Stimulated activated CD8-positive, alpha-beta memory T cell treated with anti-CD3 and anti-CD28 coated beads, Interleukin-7, amount 100 ng/mL, for 1 hour (primary cell): ENCODE data around the gene FHIT.
"Not testable (repeated sequence)": the region's sequence is repeated elsewhere in the genome, so short reads cannot be mapped to it uniquely, and the experiment has no call there.

Experiments used
- DNase-seq, 2 donors: peaks; one replicate each; pipeline ENCODE4 v3.0.0-alpha.2; 2020; ENCODE audit warnings: low read depth in 2 of 2

FHIT gene

DNA sequence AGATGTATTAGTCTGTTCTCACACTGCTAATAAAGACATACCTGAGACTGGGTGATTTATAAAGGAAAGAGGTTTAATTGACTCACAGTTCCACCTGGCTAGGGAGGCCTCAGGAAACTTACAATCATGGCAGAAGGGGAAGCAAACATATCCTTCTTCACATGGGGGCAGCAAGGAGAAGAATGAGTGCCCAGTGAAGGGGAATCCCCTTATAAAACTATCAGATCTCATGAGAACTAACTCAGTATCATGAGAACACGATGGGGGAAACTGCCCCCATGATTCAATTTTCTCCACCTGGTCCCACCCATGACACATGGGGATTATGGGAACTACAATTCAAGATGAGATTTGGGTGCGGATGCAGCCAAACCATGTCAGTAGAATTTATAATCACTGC lies 1316.7 kb downstream of the FHIT start:
- DNase-seq = not testable (repeated sequence)

GRCh38 chr3:59930170-59930569 lies 1321.1 kb downstream of the FHIT start:
- no peak for DNase-seq

GRCh38 chr3:59927056-59927455 lies 1324.2 kb downstream of the FHIT start:
- DNase-seq = no peak

- DNase-seq = no peak
Observed at GRCh38 chr3:59925946-59926345, 1325.3 kb downstream of the FHIT start.

- no peak for DNase-seq
Observed at GRCh38 chr3:59922192-59922591, 1329.1 kb downstream of the FHIT start.

DNA sequence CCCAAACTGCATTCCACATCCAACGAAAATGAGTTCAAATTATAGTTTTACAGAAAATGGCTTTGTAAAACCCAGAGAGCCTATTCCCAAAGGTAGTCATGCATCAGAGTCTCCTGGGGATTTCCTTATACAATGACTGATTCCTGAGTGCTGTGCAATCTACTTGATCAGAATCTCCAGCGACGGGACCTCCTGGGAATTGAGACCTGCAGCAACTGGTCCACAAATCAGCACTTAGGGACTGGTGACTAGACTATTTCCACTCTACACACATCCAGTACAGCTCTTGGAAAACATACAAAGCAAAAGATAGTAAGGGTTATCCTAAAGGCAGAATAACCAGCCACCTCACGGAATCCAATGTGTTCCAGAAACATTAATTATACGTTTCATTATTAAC lies 1330.4 kb downstream of the FHIT start:
- DNase-seq = no peak

GRCh38 chr3:59919586-59919985 lies 1331.7 kb downstream of the FHIT start:
- DNase-seq = no peak

- DNase-seq = no peak
Observed at GRCh38 chr3:59914251-59914650, 1337.0 kb downstream of the FHIT start.

DNA sequence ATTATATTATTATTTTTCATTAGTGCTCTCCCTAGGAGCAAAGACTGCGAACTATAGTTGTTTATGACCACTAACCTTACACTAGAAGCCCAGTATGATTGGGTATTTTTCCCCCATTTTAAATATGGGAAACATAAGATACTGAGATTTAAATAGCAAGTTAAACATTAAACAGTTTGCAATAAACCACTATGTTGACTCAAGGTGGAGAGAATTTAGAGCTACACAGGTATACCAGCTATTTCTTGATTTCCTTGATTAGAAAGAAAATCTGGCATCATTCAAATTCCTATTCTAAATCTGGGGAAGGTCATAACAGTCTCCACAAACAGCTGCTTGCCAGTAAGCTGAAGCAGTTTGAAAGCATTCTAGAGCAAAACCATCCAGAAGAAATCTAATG lies 1337.6 kb downstream of the FHIT start:
- no peak for DNase-seq

GRCh38 chr3:59908701-59909100 lies 1342.6 kb downstream of the FHIT start:
- no peak for DNase-seq

DNA sequence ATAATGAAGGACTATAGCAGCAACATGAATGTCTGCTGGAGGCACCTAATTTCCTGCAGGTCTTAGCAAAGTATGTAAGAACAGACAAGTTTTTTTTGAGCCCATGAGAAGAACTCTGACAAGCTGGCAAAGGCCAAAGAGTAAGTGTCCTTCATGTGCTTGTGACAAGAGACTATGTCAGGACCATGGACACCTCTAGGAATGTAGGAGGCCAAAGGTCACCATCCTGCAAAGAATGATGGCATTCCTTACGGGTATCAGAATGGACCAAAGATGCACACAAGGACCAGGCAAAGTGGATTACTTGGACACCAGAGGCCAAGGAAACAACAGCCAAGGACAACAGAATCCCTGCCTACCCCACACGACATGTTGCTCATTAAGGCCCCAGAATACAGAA lies 1343.0 kb downstream of the FHIT start:
- DNase-seq = no peak

- DNase-seq = no peak
Observed at GRCh38 chr3:59904296-59904695, 1347.0 kb downstream of the FHIT start.

DNA sequence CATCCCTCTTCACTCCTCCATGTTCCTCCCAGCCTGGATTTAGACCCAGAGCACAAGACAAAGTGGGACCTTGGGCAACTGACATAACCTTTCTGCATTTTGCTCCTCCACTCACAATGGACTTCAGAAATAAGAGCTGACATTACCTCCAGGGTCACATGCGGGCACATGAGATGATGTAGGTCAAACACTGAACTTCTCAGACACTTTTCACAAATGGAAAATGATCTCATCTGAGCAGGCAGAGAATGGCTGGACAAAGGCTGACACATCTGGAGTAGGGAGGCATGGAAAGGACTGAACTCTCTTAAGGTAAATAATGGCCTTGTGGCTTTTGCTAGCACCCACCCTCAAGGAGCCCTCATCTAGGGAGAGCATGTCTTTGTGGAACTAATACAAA lies 1352.2 kb downstream of the FHIT start:
- no peak for DNase-seq

DNA sequence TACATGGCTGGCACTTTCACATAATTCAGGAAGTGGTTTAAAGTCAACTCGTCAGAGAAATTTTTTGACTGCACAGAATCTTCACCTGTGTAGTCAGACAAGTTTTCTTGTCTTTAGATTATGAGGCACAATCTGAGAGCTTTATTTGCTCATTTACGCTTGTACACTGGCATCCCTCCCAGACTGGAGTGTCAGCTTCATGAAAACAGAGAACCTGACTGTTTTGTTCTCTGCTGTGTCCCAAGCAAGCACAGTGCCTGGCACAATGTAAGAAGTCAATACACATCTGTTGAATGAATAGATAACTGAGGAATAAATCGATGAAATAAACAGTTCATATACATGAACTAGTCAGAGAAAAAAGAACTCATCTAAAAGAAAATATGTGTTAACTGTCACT lies 1355.3 kb downstream of the FHIT start:
- DNase-seq = no peak

- DNase-seq = no peak
Observed at GRCh38 chr3:59894425-59895121, 1356.7 kb downstream of the FHIT start.

GRCh38 chr3:59890639-59891038 lies 1360.6 kb downstream of the FHIT start:
- DNase-seq = no peak

GRCh38 chr3:59886790-59887189 lies 1364.5 kb downstream of the FHIT start:
- DNase-seq = no peak

GRCh38 chr3:59885899-59886400 lies 1365.3 kb downstream of the FHIT start:
- no peak for DNase-seq

- DNase-seq = no peak
Observed at GRCh38 chr3:59885101-59885500, 1366.2 kb downstream of the FHIT start.

- DNase-seq = no peak
Observed at GRCh38 chr3:59884409-59884808, 1366.8 kb downstream of the FHIT start.

- DNase-seq = no peak
Observed at GRCh38 chr3:59882746-59883145, 1368.5 kb downstream of the FHIT start.

DNA sequence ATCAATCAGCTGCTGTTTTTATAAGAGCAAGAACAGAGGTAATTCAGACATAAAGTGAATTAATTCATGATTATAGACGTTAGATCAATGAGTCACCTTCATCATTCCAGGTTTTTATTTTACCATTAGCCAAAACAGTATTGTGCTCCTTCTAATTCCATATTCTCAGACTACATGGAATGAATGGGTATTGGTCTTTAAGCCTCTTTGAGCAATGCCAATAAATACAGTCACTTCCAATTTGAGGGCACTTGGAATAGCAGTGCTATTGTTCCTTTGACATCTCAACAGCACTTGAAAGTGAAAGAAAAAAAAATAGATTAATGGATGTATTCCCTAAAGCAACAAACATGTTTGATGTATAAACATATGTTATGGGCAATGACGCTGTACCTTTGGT lies 1370.5 kb downstream of the FHIT start:
- DNase-seq = no peak

DNA sequence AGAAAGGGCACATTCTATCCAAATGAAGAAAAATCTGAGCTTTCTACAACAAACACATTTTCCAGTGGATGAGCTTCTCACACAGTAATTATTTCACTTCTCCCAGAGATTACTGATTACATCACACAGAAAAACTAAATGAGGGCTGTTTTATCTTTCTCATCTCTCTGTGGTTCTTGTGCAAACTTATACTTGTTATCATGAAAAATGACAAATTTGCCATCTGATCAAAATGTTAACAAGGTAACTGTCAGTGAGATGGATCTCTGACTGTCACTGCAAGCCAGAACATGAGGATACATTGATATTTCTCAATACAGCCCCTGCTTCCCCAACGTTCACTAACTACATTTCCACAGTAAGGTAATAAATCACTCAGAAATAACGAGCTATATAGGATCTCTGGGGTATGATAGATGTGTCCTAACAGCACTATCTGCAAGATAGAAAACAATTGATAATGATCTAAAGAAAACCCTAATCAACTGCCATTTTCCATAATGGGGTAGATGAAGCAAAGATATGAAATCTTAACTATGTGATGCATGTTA lies 1372.1 kb downstream of the FHIT start:
- DNase-seq = no peak

DNA sequence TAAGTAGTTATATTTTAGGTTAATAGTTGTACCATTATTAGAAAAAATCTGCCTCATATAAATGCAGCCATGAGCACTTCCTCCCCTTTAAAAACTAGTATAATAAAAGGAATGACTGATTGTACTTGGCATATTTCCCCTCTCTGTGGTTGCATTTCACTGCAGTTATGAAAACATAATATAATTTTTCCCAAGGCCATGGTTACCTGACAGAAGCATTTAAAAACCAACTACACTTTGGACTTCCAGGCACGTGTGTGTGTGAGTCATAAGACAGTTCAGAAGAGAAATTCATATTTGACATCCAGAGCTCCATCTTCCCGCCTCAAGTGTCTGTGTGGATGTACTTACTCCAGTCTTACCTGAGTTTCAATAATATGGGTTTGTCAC lies 1373.2 kb downstream of the FHIT start:
- no peak for DNase-seq
